ENCODE data around the gene SIDT2. TPM values are rescaled to one million over a fixed set of nuclear protein-coding genes. Genes with fewer than 3 reads are reported as not detected.

The SIDT2 gene
- total RNA-seq, 2 donors from 2014 or later: 70.9 to 79.1 TPM

GRCh38 chr11:117185736-117186430 is 7.3 kb downstream of the SIDT2 start:
- intact Hi-C loops (cut with DNase I, micrococcal nuclease): no loop called here
- ATAC-seq: no peak
- DNase-seq: no peak

- no peak for DNase-seq
- no peak for ATAC-seq
- intact Hi-C loops (cut with DNase I, micrococcal nuclease): no loop called here
Measured at GRCh38 chr11:117186431-117186761, 7.9 kb downstream of the SIDT2 start.

- intact Hi-C loops (cut with DNase I, micrococcal nuclease): no loop called here
- ATAC-seq (peak; percentile 7), DNase-seq (no peak)
Measured at GRCh38 chr11:117187007-117187406, 8.5 kb downstream of the SIDT2 start.

- intact Hi-C loops (cut with DNase I, micrococcal nuclease): no loop called here
- DNase-seq (no peak), ATAC-seq (no peak)
Measured at GRCh38 chr11:117187428-117187798, 8.9 kb downstream of the SIDT2 start.

- peak in 1 of 2 donors; percentile 6 for DNase-seq
- no peak for ATAC-seq
- intact Hi-C loops (cut with DNase I, micrococcal nuclease): no loop called here
Measured at GRCh38 chr11:117187799-117188481, 9.4 kb downstream of the SIDT2 start.

- ATAC-seq: no peak
- intact Hi-C loops (cut with DNase I, micrococcal nuclease): no loop called here
Measured at GRCh38 chr11:117188620-117189081, 10.1 kb downstream of the SIDT2 start.

GRCh38 chr11:117189191-117189940 is 10.8 kb downstream of the SIDT2 start:
- ATAC-seq: no peak
- peak in 1 of 2 donors; percentile 53 for DNase-seq
- intact Hi-C loops (cut with DNase I, micrococcal nuclease): no loop called here

More at GRCh38 chr11:117188620-117189081, 10.1 kb downstream of the SIDT2 start:
- peak; percentile 31 to 38 for DNase-seq

GRCh38 chr11:117189941-117190544 is 11.5 kb downstream of the SIDT2 start:
- DNase-seq (no peak), ATAC-seq (no peak)
- intact Hi-C loops (cut with DNase I, micrococcal nuclease): no loop called here

GRCh38 chr11:117191680-117192400 is 13.3 kb downstream of the SIDT2 start:
- DNase-seq (no peak), ATAC-seq (no peak)
- intact Hi-C loops (cut with DNase I, micrococcal nuclease): no loop called here

GRCh38 chr11:117192401-117192875 is 13.9 kb downstream of the SIDT2 start:
- DNase-seq (no peak), ATAC-seq (no peak)

GRCh38 chr11:117193130-117194020 is 14.8 kb downstream of the SIDT2 start:
- ATAC-seq (no peak), DNase-seq (no peak)
- intact Hi-C loops (cut with DNase I, micrococcal nuclease): no loop called here

More at GRCh38 chr11:117192401-117192875, 13.9 kb downstream of the SIDT2 start:
- intact Hi-C loops (cut with DNase I, micrococcal nuclease): no loop called here

- intact Hi-C loops (cut with DNase I, micrococcal nuclease): no loop called here
- ATAC-seq (no peak), DNase-seq (no peak)
Measured at GRCh38 chr11:117194267-117194666, 15.7 kb downstream of the SIDT2 start.

- peak; percentile 66 for ATAC-seq
- intact Hi-C loops (cut with DNase I, micrococcal nuclease): no loop called here
Measured at GRCh38 chr11:117195258-117195657, 16.7 kb downstream of the SIDT2 start.

GRCh38 chr11:117195761-117196160 is 17.2 kb downstream of the SIDT2 start:
- intact Hi-C loops (cut with DNase I, micrococcal nuclease): no loop called here
- ATAC-seq (no peak), DNase-seq (no peak)

More at GRCh38 chr11:117195258-117195657, 16.7 kb downstream of the SIDT2 start:
- no peak for DNase-seq

- DNase-seq: no peak
- intact Hi-C loops (cut with DNase I, micrococcal nuclease): no loop called here
- ATAC-seq: no peak
Measured at GRCh38 chr11:117197006-117197405, 18.5 kb downstream of the SIDT2 start.

GRCh38 chr11:117197516-117198456 is 19.2 kb downstream of the SIDT2 start:
- DNase-seq (peak; percentile 70 to 81), ATAC-seq (peak; percentile 57)
- intact Hi-C loops (cut with DNase I, micrococcal nuclease): no loop called here

- no peak for ATAC-seq
- no peak for DNase-seq
- intact Hi-C loops (cut with DNase I, micrococcal nuclease): no loop called here
Measured at GRCh38 chr11:117198613-117199012, 20.1 kb downstream of the SIDT2 start.

Data from left colon (tissue), 2 donors.